Measurements from ENCODE around the gene CALHM3.
"Not testable (repeated sequence)": the region's sequence is repeated elsewhere in the genome, so short reads cannot be mapped to it uniquely, and the experiment has no call there.

Gene CALHM3

GRCh38 chr10:103479135-103479534, at the start of gene CALHM3:
CALHM3 (minus strand) TSS chr10:103479240; CDS start chr10:103479032, 208 bp downstream.
- DNase-seq, result no peak
- no peak for TF ChIP-seq GATA1 (IDR thresholded peaks at IDR 0.05; ENCODE audit: low read depth, low read length)
- no peak for TF ChIP-seq POLR2A (IDR thresholded peaks at IDR 0.05; ENCODE audit: low read length)

DNA sequence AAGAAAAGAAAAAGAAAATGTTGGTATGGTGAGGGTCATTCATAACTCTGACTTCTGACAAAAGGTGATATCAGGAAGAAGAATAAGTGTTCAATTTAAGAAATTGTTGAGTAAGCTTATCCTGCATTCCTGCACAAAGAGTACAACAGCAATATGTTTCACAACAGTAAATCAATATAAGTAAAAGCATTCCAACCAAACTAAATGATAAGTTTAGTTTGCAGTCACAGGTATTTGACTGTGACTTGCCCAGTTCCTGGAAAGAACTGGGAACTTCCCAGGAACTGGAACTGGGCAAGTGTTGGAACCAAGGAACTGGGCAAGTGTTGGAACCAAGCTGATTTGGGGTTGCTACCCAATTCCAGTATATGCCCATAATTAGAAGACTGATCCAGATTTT, 49.5 kb upstream of the CALHM3 start:
- no peak for DNase-seq
- no peak for TF ChIP-seq POLR2A (IDR thresholded peaks at IDR 0.05; ENCODE audit: low read length)
- no peak for TF ChIP-seq GATA1 (IDR thresholded peaks at IDR 0.05; ENCODE audit: low read depth, low read length)

- DNase-seq, result not testable (repeated sequence)
Measured at GRCh38 chr10:103527476-103527875, 48.4 kb upstream of the CALHM3 start.

- DNase-seq, result peak in 1 of 2 experiments; percentile 30
- TF ChIP-seq GATA1 (IDR thresholded peaks at IDR 0.05; ENCODE audit: low read depth, low read length), result no peak
Measured at GRCh38 chr10:103525901-103526300, 46.9 kb upstream of the CALHM3 start.

GRCh38 chr10:103523683-103524082, 44.6 kb upstream of the CALHM3 start:
- TF ChIP-seq POLR2A (IDR thresholded peaks at IDR 0.05; ENCODE audit: low read length) (no peak), GATA1 (IDR thresholded peaks at IDR 0.05; ENCODE audit: low read depth, low read length) (no peak)
- no peak for DNase-seq

GRCh38 chr10:103522006-103522405, 43.0 kb upstream of the CALHM3 start:
- DNase-seq, result not testable (repeated sequence)

- no peak for DNase-seq
- TF ChIP-seq POLR2A (IDR thresholded peaks at IDR 0.05; ENCODE audit: low read length) (no peak), GATA1 (IDR thresholded peaks at IDR 0.05; ENCODE audit: low read depth, low read length) (no peak)
Measured at GRCh38 chr10:103519798-103520197, 40.8 kb upstream of the CALHM3 start.

GRCh38 chr10:103517234-103518085, 38.4 kb upstream of the CALHM3 start:
- TF ChIP-seq GATA1 (IDR thresholded peaks at IDR 0.05; ENCODE audit: low read depth, low read length) (no peak), POLR2A (IDR thresholded peaks at IDR 0.05; ENCODE audit: low read length) (no peak)
- no peak for DNase-seq

DNA sequence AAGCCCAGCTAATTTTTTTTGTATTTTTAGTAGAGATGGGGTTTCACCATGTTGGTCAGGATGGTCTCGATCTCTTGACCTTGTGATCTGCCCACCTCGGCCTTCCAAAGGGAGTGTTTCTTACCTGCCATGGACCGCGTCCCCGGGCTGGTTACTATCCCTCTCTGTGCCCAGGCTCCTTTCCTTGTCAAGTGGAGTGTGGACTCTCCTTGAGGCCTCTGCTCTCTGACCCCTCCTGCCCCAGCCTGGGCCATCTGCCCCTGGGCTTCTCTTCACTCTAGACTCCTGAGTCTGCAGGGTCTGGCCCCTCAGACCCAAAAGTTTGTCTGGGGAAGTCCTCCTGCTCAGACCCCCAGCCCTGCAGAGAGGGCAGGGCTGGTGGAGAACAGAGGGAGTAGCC, 35.2 kb upstream of the CALHM3 start:
- no peak for TF ChIP-seq POLR2A (IDR thresholded peaks at IDR 0.05; ENCODE audit: low read length)
- TF ChIP-seq GATA1 (IDR thresholded peaks at IDR 0.05; ENCODE audit: low read depth, low read length), result no peak
- DNase-seq, result no peak

DNA sequence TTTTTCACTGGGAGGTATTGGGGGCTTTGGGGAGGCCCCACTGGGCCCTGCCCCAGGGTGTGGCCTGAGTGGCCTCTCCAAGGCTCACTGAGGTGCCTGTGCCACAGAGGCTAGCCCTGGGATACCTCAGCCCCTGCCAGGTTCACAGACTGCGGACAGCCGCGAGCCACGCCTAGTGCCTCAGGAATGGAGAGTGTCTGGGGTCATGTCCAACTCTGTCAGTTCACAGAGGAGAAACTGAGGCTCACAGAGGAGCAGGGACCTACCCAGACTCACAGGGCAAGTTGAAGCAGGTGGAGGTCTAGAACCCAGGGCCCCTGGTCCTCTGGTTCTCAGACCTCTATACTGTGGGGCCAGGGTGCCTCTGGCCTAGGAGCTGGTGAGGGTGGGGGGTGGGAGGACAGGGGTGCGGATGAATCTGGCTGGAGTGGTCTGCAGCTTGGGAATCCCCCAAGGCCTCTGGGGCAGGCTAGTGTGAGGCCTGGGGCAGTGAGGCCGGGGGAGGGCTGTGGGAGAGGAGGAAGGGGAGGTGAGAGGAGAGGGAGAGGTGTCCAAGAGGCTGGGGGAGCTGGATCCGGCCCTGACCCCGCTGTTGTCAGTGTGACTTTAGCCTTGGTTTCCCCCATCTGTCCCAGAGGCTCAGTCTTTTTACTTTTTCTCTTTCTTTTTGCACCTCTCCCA, 34.5 kb upstream of the CALHM3 start:
- no peak for DNase-seq
- TF ChIP-seq POLR2A (IDR thresholded peaks at IDR 0.05; ENCODE audit: low read length) (no peak), GATA1 (IDR thresholded peaks at IDR 0.05; ENCODE audit: low read depth, low read length) (no peak)

- no peak for DNase-seq
- TF ChIP-seq GATA1 (IDR thresholded peaks at IDR 0.05; ENCODE audit: low read depth, low read length) (no peak), POLR2A (IDR thresholded peaks at IDR 0.05; ENCODE audit: low read length) (no peak)
Measured at GRCh38 chr10:103512591-103513379, 33.7 kb upstream of the CALHM3 start.

GRCh38 chr10:103512166-103512565, 33.1 kb upstream of the CALHM3 start:
- TF ChIP-seq POLR2A (IDR thresholded peaks at IDR 0.05; ENCODE audit: low read length) (no peak), GATA1 (IDR thresholded peaks at IDR 0.05; ENCODE audit: low read depth, low read length) (no peak)
- no peak for DNase-seq

- no peak for DNase-seq
- no peak for TF ChIP-seq GATA1 (IDR thresholded peaks at IDR 0.05; ENCODE audit: low read depth, low read length)
- no peak for TF ChIP-seq POLR2A (IDR thresholded peaks at IDR 0.05; ENCODE audit: low read length)
Measured at GRCh38 chr10:103510791-103511752, 32.0 kb upstream of the CALHM3 start.
